HEK293T (cell line): ENCODE measurements around the gene DCP1B.

Experiments
- BHLHE40 ChIP-seq: fragments of 450-650 bp; IDR thresholded peaks from 2 replicates; pipeline ENCODE4 v1.6.1; 2016; ENCODE audit warnings: mild to moderate bottlenecking, moderate library complexity, borderline replicate concordance
- CTBP1 ChIP-seq: fragments of 450-650 bp; IDR thresholded peaks from 2 replicates; pipeline ENCODE4 v1.6.1; 2016; ENCODE audit warnings: borderline replicate concordance
- ELF4 ChIP-seq: fragments of 450-650 bp; IDR thresholded peaks from 2 replicates; pipeline ENCODE4 v1.6.1; 2017; ENCODE audit warnings: antibody characterized with exemption
- FOXK2 ChIP-seq: fragments of 450-650 bp; IDR thresholded peaks from 2 replicates; pipeline ENCODE4 v1.6.1; 2016; ENCODE audit warnings: mild to moderate bottlenecking
- FOXM1 ChIP-seq: fragments of 450-650 bp; IDR thresholded peaks from 2 replicates; pipeline ENCODE4 v1.6.1; 2017; ENCODE audit warnings: mild to moderate bottlenecking, borderline replicate concordance
- HDGF ChIP-seq: fragments of 450-650 bp; IDR thresholded peaks from 2 replicates; pipeline ENCODE4 v1.6.1; 2017; ENCODE audit warnings: antibody characterized with exemption, borderline replicate concordance
- SP1 ChIP-seq: fragments of 450-650 bp; IDR thresholded peaks from 2 replicates; pipeline ENCODE4 v1.6.1; 2017
- ZNF384 ChIP-seq: fragments of 450-650 bp; IDR thresholded peaks from 2 replicates; pipeline ENCODE4 v1.6.1; 2016

- TF ChIP-seq BHLHE40 (no peak), FOXM1 (no peak), CTBP1 (no peak), ELF4 (no peak), SP1 (no peak), HDGF (no peak), ZNF384 (no peak), FOXK2 (no peak)
Measured at GRCh38 chr12:1896964-1897363, 107.3 kb downstream of the DCP1B start.
